ENCODE measurements around the gene DPAGT1. TPM values are rescaled to one million over a fixed set of nuclear protein-coding genes. Genes with fewer than 3 reads are reported as not detected.

Gene DPAGT1
- total RNA-seq, 2 donors from 2014 or later, result 49.4 to 51.9 TPM

DNA sequence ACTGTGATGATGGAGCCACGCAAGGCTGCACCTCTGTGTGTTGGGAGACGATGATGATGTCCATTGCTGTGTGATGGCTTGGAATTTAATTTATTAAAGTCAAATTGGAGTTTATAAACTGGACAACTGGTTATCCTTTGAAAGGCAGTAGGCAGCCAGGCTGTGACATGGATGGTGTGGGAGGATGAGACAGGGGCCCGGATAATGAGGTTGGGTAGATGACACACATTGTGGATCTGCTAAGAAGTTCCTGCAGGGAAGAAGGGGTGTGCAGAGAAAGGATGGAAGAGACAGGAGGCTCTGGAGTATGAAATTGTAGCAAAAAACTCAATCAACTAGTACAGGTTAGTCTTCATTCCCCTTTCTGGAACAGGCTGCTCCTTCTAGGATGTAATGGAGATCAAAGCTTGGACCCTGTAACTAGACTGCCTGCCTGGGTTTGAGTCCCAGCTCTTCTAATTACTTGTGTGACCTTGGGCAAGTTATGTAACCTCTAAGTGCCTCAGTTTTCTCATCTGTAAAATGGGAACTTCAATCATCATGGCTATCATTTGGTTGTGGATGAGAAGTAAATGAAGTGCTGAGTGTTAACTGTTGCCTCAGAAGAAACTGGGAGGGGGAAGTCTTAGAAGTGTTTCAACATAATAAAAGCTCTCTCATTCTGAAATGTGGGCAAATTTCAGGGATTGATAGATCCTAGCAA, 15.5 kb upstream of the DPAGT1 start:
- TF ChIP-seq, protein P1, sequence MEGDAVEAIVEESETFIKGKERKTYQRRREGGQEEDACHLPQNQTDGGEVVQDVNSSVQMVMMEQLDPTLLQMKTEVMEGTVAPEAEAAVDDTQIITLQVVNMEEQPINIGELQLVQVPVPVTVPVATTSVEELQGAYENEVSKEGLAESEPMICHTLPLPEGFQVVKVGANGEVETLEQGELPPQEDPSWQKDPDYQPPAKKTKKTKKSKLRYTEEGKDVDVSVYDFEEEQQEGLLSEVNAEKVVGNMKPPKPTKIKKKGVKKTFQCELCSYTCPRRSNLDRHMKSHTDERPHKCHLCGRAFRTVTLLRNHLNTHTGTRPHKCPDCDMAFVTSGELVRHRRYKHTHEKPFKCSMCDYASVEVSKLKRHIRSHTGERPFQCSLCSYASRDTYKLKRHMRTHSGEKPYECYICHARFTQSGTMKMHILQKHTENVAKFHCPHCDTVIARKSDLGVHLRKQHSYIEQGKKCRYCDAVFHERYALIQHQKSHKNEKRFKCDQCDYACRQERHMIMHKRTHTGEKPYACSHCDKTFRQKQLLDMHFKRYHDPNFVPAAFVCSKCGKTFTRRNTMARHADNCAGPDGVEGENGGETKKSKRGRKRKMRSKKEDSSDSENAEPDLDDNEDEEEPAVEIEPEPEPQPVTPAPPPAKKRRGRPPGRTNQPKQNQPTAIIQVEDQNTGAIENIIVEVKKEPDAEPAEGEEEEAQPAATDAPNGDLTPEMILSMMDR (conservative IDR thresholded peaks at IDR 0.05), result no peak
- Mint-ChIP-seq H3K27me3 (ENCODE audit: insufficient read depth) (no peaks in the 10 kb centered on the region), H3K4me1 (peaks cover 12% of the 10 kb centered on the region), H3K9me3 (no peaks in the 10 kb centered on the region), H3K4me3 (no peak overlapping the region), H3K27ac (no peak overlapping the region), H3K36me3 (ENCODE audit: low read depth) (peaks cover 7% of the 10 kb centered on the region)
- H3K4me3 ChIP-seq (ENCODE audit: low read length), result no peak overlapping the region
- no peak for DNase-seq
- H3K36me3 ChIP-seq (ENCODE audit: control insufficient read depth, insufficient read depth, low read length), result no peaks in the 10 kb centered on the region
- H3K9me3 ChIP-seq (ENCODE audit: control insufficient read depth, low read length), result no peaks in the 10 kb centered on the region
- no peak overlapping the region for H3K9ac ChIP-seq (ENCODE audit: extremely low read depth, low read length, poor library complexity, severe bottlenecking)
- H3K27ac ChIP-seq (ENCODE audit: low read depth, low read length), result no peak overlapping the region
- 87 to 90% methylated on average over 3 of the region's 3 CpGs for WGBS, 2 experiments (ENCODE audit: insufficient coverage in 1 of 2, insufficient read length in 1 of 2)
- H3K27me3 ChIP-seq (ENCODE audit: control insufficient read depth, insufficient read depth, low read length, poor library complexity, severe bottlenecking), result no peaks in the 10 kb centered on the region
- no peaks in the 10 kb centered on the region for H3K4me1 ChIP-seq (ENCODE audit: control insufficient read depth, insufficient read depth, low read length)

DNA sequence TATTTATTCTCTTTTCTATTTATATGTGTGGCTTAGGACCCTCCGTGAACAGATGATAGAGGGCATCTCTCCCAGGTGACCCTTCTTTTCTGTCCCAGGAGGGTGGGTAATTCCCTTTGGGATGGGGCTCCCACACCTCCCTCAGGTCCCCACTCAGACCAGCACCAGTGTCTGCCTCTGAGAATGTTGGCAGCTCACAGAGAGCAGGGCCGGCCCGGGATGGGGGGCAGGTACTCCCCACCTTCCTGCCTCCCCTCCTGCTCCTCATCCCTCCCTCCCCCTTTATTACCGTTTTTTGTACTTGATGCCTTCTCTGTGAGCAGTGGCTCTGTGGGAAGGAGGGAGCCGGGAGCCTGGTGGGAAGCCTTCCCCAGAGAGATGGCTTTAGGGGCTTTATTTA, 14.9 kb upstream of the DPAGT1 start:
- no peak overlapping the region for H3K27ac Mint-ChIP-seq
- peaks cover 7% of the 10 kb centered on the region for H3K36me3 Mint-ChIP-seq (ENCODE audit: low read depth)
- H3K4me3 Mint-ChIP-seq, result no peak overlapping the region
- TF ChIP-seq, protein P1 (conservative IDR thresholded peaks at IDR 0.05), result no peak
- no peaks in the 10 kb centered on the region for H3K9me3 ChIP-seq (ENCODE audit: control insufficient read depth, low read length)
- H3K9me3 Mint-ChIP-seq, result no peaks in the 10 kb centered on the region
- H3K27ac ChIP-seq (ENCODE audit: low read depth, low read length), result no peak overlapping the region
- DNase-seq, result no peak
- H3K4me1 Mint-ChIP-seq, result peaks cover 10% of the 10 kb centered on the region
- no peaks in the 10 kb centered on the region for H3K27me3 Mint-ChIP-seq (ENCODE audit: insufficient read depth)
- no peaks in the 10 kb centered on the region for H3K4me1 ChIP-seq (ENCODE audit: control insufficient read depth, insufficient read depth, low read length)
- no peaks in the 10 kb centered on the region for H3K36me3 ChIP-seq (ENCODE audit: control insufficient read depth, insufficient read depth, low read length)
- H3K9ac ChIP-seq (ENCODE audit: extremely low read depth, low read length, poor library complexity, severe bottlenecking), result no peak overlapping the region
- no peak overlapping the region for H3K4me3 ChIP-seq (ENCODE audit: low read length)
- whole genome bisulfite sequencing, 2 experiments (ENCODE audit: insufficient coverage in 1 of 2, insufficient read length in 1 of 2), result 86% methylated on average over 2 to 5 of the region's 5 CpGs
- H3K27me3 ChIP-seq (ENCODE audit: control insufficient read depth, insufficient read depth, low read length, poor library complexity, severe bottlenecking), result no peaks in the 10 kb centered on the region

GRCh38 chr11:119116235-119116594, 14.6 kb upstream of the DPAGT1 start:
- Mint-ChIP-seq H3K4me3 (no peak overlapping the region), H3K36me3 (ENCODE audit: low read depth) (peaks cover 7% of the 10 kb centered on the region), H3K27me3 (ENCODE audit: insufficient read depth) (no peaks in the 10 kb centered on the region), H3K27ac (no peak overlapping the region), H3K4me1 (peaks cover 10% of the 10 kb centered on the region), H3K9me3 (no peaks in the 10 kb centered on the region)
- WGBS, 2 experiments (ENCODE audit: insufficient coverage in 1 of 2, insufficient read length in 1 of 2), result 82 to 88% methylated on average over 2 to 10 of the region's 10 CpGs
- H3K9ac ChIP-seq (ENCODE audit: extremely low read depth, low read length, poor library complexity, severe bottlenecking), result no peak overlapping the region
- no peak for DNase-seq
- TF ChIP-seq, protein P1 (conservative IDR thresholded peaks at IDR 0.05), result no peak
- H3K27ac ChIP-seq (ENCODE audit: low read depth, low read length), result no peak overlapping the region
- no peaks in the 10 kb centered on the region for H3K36me3 ChIP-seq (ENCODE audit: control insufficient read depth, insufficient read depth, low read length)
- H3K4me3 ChIP-seq (ENCODE audit: low read length), result no peak overlapping the region
- H3K27me3 ChIP-seq (ENCODE audit: control insufficient read depth, insufficient read depth, low read length, poor library complexity, severe bottlenecking), result no peaks in the 10 kb centered on the region
- no peaks in the 10 kb centered on the region for H3K4me1 ChIP-seq (ENCODE audit: control insufficient read depth, insufficient read depth, low read length)
- H3K9me3 ChIP-seq (ENCODE audit: control insufficient read depth, low read length), result no peaks in the 10 kb centered on the region
